ENCODE data around the gene MTARC2. TPM values are rescaled to one million over a fixed set of nuclear protein-coding genes. Genes with fewer than 3 reads are reported as not detected.

The MTARC2 gene
- total RNA-seq, 1 donor from 2014 or later = 8.9 TPM

DNA sequence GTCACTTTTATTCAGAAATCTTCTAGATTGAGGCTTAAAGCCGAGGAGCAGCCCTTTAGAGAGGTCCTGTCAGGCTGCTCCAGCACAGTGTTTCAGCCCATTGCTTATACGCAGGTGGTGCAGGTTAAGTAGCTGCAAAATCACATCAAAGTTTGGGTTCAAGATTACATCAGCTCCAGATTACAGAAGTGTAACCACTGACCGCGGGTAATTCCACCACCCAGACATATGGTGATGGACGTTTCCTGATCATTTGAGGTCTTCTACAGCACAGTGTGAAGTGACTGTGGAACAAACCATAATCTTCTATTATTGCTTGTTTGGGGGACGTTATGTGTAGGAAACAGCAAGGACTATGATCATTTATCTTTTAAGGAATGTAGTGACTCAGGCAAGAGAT, 46.1 kb upstream of the MTARC2 start:
- no peak overlapping the region for H3K4me3 Mint-ChIP-seq
- no peaks in the 10 kb centered on the region for H3K9me3 Mint-ChIP-seq
- peaks cover 7% of the 10 kb centered on the region for H3K4me1 Mint-ChIP-seq
- ChIA-PET CTCF (interaction anchor here (2.2 to 2.5 kb wide), 2 partner anchors 10 to 31 kb away, joined by 6 to 8 read pairs; no protein-coding TSS in a partner anchor), POLR2A (no interaction called here)
- intact Hi-C loops (cut with micrococcal nuclease) = no loop called here
- TF ChIP-seq, protein P1, sequence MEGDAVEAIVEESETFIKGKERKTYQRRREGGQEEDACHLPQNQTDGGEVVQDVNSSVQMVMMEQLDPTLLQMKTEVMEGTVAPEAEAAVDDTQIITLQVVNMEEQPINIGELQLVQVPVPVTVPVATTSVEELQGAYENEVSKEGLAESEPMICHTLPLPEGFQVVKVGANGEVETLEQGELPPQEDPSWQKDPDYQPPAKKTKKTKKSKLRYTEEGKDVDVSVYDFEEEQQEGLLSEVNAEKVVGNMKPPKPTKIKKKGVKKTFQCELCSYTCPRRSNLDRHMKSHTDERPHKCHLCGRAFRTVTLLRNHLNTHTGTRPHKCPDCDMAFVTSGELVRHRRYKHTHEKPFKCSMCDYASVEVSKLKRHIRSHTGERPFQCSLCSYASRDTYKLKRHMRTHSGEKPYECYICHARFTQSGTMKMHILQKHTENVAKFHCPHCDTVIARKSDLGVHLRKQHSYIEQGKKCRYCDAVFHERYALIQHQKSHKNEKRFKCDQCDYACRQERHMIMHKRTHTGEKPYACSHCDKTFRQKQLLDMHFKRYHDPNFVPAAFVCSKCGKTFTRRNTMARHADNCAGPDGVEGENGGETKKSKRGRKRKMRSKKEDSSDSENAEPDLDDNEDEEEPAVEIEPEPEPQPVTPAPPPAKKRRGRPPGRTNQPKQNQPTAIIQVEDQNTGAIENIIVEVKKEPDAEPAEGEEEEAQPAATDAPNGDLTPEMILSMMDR (IDR thresholded peaks at IDR 0.05) = no peak
- no peaks in the 10 kb centered on the region for H3K27me3 Mint-ChIP-seq
- DNase-seq (no peak), ATAC-seq (ENCODE audit: low read depth) (no peak)
- H3K27ac Mint-ChIP-seq = no peak overlapping the region
- H3K36me3 Mint-ChIP-seq (ENCODE audit: low read depth) = peaks cover 8% of the 10 kb centered on the region

DNA sequence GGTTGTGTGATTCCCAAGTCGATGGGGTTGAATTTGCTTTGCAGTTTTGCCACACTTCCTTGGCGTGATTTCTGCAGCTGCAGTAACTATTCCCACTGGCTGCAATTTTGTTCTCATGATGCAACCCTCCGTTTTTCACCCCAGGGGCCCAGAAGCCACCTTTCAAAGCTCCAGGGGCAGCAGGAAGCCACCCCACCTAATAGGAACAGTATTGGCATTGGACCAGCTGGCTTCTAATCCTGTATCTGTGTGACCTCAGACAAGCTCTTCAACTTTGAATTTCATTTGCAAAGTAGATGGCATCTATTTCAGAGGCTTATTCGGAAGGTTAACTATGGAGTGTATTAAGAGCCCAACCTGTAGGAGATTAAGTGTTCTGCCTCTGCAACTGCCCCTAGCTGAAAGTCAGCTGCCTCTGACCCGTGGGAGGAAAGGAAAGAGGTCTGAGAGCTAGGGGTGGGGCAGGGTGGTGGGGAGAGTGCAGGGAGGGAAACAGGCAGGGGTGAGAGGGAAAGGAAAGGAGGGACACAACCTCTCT, 45.3 kb upstream of the MTARC2 start:
- Mint-ChIP-seq H3K36me3 (ENCODE audit: low read depth) (peaks cover 8% of the 10 kb centered on the region), H3K4me1 (peaks cover 8% of the 10 kb centered on the region), H3K9me3 (no peaks in the 10 kb centered on the region), H3K27me3 (no peaks in the 10 kb centered on the region), H3K4me3 (no peak overlapping the region), H3K27ac (no peak overlapping the region)
- intact Hi-C loops (cut with micrococcal nuclease) = no loop called here
- TF ChIP-seq, protein P1 (IDR thresholded peaks at IDR 0.05) = no peak
- ChIA-PET CTCF (interaction anchor here (1.5 to 2.5 kb wide), 3 partner anchors 11 to 74 kb away, joined by 3 to 8 read pairs (median 6); no protein-coding TSS in a partner anchor), POLR2A (interaction anchor here (0.6 kb wide), 1 partner anchor 847 kb away, joined by 4 read pairs; no protein-coding TSS in a partner anchor)
- DNase-seq = no peak
- no peak for ATAC-seq (ENCODE audit: low read depth)

DNA sequence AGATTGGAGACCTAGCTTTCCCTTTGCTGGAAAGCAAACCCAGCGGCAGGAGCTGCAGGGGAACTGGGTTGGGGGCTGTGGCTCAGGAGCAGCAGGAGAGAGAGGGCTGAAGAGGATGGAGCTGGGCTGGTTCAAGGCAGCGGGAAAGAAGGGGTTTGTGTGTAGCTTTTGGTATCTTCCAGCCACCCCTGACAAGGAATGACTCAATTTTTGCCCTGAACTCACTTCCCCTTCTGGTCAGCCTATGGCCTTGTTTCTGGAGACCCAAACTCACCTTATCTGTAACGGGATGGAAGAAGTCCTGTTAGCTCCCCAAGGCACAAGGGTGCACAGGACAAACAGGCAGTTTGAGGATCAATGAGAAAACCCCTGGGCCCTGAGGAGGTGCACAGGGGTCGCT, 44.8 kb upstream of the MTARC2 start:
- ChIA-PET POLR2A (interaction anchor here (0.6 kb wide), 1 partner anchor 685 kb away, joined by 3 read pairs; no protein-coding TSS in a partner anchor), CTCF (interaction anchor here (1.5 to 2.5 kb wide), 3 partner anchors 12 to 73 kb away, joined by 3 to 8 read pairs (median 6); no protein-coding TSS in a partner anchor)
- Mint-ChIP-seq H3K9me3 (no peaks in the 10 kb centered on the region), H3K36me3 (ENCODE audit: low read depth) (peaks cover 4% of the 10 kb centered on the region), H3K27me3 (no peaks in the 10 kb centered on the region), H3K4me1 (peaks cover 13% of the 10 kb centered on the region), H3K27ac (no peak overlapping the region), H3K4me3 (no peak overlapping the region)
- ATAC-seq (ENCODE audit: low read depth) (no peak), DNase-seq (no peak)
- TF ChIP-seq, protein P1 (IDR thresholded peaks at IDR 0.05) = no peak
- intact Hi-C loops (cut with micrococcal nuclease) = no loop called here

DNA sequence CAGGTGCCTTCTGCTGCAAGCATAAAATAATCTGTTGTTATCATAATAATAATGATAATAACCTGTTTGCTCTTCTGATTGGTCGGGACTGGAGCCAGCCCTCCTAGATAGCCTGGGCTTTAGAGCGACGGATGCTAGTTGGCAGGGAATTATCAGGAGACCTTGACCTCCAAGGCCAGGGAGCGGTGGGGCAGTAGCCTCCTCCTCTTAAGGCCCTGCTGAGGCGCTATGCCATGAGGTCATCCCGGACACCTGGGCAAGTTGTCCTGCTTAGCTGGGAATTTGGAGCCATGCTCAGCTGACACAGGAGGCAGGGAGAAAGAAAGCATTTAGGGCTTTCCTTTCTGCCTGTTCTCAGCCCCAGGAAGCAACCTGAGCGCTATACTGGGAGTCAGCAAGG, 42.3 kb upstream of the MTARC2 start:
- no peaks in the 10 kb centered on the region for H3K36me3 Mint-ChIP-seq (ENCODE audit: low read depth)
- no peaks in the 10 kb centered on the region for H3K9me3 Mint-ChIP-seq
- intact Hi-C loops (cut with micrococcal nuclease) = no loop called here
- H3K27ac Mint-ChIP-seq = no peak overlapping the region
- ATAC-seq (ENCODE audit: low read depth) = no peak
- TF ChIP-seq, protein P1 (IDR thresholded peaks at IDR 0.05) = no peak
- DNase-seq = no peak
- H3K4me3 Mint-ChIP-seq = no peak overlapping the region
- CTCF ChIA-PET = no interaction called here
- no peaks in the 10 kb centered on the region for H3K27me3 Mint-ChIP-seq
- H3K4me1 Mint-ChIP-seq = peaks cover 36% of the 10 kb centered on the region
- POLR2A ChIA-PET = interaction anchor here (1.5 kb wide), 1 partner anchor 15 kb away, joined by 3 read pairs; no protein-coding TSS in a partner anchor

DNA sequence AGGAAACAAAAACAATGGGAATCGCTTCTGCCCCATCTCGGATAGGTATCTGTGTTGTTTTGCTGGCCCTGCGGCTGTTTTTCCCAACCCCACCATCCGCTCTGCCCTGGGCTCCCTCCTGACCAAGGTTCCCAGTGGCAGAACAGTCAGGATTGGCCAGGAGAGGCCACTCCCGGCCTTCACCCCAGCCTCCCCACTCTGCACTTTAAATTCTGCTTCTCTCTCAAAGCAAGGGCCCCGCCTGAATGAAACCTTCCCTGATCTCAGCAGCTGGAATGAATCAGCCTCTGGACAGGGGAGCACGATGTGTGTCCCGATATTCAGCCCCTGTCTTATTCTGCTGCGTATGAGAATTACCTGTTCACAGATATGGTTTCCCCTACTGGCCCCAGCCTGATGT, 41.6 kb upstream of the MTARC2 start:
- ChIA-PET CTCF (no interaction called here), POLR2A (no interaction called here)
- Mint-ChIP-seq H3K27me3 (no peaks in the 10 kb centered on the region), H3K4me3 (no peak overlapping the region), H3K4me1 (peaks cover 43% of the 10 kb centered on the region), H3K9me3 (no peaks in the 10 kb centered on the region), H3K36me3 (ENCODE audit: low read depth) (no peaks in the 10 kb centered on the region), H3K27ac (no peak overlapping the region)
- TF ChIP-seq, protein P1 (IDR thresholded peaks at IDR 0.05) = no peak
- DNase-seq (no peak), ATAC-seq (ENCODE audit: low read depth) (no peak)
- intact Hi-C loops (cut with micrococcal nuclease) = no loop called here
